HG03439 (cell line): ENCODE results near the gene NAA80.
"Not testable (repeated sequence)": the region's sequence is repeated elsewhere in the genome, so short reads cannot be mapped to it uniquely, and the experiment has no call there.

ENCODE experiments used
- ATAC-seq: cut with Tn5 transposase; IDR thresholded peaks from one replicate; pipeline ENCODE4 v1.9.1; 2021; ENCODE audit warnings: mild to moderate bottlenecking, moderate library complexity; ENCODE audit not compliant: unreplicated experiment

NAA80 gene

DNA sequence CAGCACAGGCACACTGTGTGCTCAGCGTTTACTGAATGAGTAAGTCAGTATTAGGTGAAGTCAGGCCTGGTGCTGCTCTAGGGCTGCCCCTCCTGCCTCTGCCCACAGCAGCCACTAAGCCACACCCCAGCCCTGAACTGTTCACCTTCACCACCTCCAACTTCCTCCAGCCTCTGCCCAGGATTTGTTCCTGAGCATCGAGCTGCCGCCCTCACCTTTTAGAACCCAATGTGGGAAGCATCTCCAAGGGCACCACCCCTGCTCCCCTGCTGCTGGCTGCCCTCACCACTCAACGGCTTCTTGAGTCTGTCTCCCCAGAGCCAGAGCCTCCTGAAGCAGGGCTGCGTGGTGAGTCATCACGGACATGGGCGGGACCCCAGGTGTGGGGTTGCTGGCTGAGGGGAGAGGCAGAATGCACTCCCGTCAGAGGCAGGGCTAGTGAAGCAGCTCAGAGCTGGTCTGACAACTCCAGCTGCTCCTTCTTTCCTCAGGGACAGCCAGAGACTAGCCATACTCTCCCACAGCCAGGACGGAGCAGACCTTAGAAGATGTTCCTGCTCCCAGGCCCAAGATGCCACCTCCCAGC is 17.5 kb upstream of the NAA80 start:
- no peak for ATAC-seq

DNA sequence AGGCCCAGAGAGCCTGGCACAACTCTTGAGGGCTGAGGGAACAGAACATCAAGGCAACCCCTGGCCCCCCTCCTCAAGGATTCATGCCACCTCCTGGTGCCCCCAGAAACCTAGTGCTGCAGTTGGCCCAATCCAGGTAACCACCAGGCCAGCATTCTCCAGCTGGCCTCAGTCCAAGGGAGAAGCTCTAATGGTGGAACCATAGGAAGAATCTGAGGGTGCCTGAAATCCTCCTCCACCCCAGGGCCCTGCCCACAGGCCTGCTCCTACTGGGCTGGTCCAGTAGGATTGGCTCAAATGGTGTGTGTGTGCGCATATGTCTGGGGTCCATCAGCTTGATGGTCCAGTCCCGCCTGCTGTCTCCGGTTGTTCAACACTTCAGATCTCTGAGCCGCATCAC is 15.6 kb upstream of the NAA80 start:
- ATAC-seq: no peak

DNA sequence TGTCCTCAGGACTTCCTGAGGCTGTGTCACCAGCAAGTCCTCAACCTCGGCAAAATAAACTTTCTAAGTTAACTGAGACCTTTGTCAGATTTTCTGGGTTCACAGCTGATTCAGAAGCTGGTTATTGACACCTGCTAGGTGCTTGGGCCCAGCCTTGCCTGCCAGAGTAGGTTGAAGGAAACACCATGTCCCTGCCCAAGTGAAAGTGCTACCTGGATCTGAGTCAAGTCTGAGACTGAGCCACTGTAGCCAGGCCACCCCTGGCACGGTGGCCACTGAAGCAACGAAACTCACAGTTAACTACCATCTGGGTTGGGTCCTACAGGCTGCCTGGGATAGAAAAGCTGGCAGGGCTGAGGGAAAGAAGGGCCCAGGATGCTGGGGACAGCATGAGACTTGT is 15.1 kb upstream of the NAA80 start:
- ATAC-seq: no peak

DNA sequence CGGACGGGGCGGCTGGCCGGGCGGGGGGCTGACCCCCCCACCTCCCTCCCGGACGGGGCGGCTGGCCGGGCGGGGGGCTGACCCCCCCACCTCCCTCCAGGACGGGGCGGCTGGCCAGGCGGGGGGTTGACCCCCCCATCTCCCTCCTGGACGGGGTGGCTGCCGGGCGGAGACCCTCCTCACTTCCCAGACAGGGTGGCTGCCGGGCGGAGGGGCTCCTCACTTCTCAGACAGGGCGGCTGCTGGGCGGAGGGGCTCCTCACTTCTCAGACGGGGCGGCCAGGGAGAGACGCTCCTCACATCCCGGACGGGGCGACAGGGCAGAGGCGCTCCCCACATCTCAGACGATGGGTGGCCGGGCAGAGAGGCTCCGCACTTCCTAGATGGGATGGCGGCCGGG is 12.8 kb upstream of the NAA80 start:
- not testable (repeated sequence) for ATAC-seq

DNA sequence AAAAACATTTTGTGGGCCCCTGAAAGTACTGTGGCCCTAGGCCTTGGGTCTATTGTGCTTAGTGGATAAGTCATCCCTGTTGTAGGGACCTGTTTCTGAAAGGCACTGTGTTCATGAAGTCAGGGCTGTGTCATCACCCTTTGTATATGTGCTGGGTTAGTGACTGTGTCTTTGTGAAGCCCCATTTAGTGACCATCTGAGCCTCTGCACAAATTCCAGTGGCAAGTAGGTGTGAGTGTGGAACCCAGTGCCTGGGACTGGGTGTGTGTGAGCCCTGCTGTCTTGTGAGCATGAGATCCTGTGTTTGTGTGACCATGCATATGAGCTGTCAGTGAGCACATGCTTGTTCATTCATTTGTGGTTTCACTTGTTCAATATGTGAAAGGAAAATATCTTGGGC is 5.4 kb upstream of the NAA80 start:
- no peak for ATAC-seq

DNA sequence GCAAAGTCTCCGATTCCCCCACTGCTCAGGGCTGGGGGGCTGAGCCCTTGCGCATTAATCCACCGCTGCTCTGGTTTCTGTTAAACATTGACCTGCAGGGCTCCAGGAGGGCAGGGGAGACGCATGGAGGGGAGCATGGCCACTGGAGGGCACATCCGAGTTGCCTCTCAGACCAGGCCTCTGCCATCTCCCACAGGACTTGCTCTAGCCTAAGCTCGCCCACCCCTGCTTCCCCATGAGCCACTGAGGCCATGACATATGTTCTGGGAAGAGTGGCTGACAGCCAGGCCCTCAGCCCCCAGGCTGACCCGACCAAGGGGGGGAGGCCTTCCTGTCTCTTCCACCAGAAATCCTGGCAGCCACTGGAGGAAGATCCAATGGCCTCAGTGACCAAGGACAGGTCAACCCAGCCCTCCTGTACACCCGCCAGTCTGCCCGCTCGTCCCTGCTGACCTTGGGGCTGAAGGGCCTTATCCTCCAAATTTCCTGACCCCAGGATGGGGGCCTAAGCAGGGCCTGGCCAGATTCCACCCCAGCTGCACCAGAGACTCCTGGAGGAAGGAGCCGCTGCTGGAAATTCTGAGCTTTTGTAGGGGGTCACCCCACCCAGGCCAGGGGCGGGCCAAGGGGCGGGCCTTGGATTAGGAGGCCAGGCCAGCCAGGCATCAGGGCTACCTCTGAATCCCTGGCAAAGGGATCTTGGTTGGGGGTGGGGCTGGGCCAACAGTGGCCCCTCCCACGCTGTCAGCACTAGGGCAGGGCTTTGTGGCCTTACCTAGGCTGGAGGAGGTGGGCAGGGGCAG is 4.0 kb upstream of the NAA80 start, which contains the start of gene HYAL1:
Gene HYAL1 (minus strand): TSS at position 562 of the 803 bp plus-strand sequence. CDS start 618 bp downstream, outside the sequence.
- ATAC-seq: no peak

DNA sequence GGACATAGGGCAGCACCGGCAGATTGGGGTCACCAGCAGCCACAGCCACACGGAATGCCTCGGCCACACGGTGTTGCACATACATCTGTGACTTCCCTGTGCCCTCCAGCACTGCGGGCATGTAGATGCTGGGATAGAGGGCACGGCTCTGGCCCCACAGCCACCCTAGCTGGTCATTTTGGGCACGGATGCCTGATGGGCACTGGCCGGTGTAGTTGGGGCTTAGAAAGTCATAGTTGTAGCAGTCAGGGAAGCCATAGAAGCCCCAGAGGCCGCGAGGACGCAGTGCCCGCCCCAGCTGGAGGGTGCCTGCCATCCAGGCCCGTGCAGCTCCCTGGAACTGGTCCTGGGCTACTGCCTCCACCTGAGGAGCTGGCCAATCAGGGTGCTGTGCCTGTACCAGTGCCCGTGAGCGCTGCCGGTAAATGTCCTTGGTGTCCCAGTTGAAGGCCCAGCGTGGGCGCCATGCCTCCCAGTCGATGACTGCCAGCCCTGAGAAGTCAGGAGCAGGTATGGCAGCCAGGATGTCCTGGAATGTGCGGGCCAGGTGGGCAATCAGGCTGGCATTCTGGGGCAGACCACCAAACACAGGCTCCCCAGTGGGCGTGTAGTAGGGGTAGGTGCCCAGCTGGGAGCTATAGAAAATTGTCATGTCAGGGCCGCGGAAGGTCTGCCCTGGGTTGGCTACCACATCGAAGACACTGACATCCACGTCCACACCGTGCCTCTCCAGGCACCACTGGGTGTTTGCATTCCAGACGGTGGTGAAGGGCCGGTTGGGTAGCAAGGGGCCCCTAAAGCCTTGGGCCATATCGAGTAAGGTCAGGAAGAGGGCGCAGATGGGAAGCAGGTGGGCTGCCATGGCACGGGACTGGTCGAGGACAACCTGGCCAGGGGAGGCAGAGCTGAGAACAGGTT is 3.1 kb upstream of the NAA80 start:
- no peak for ATAC-seq

DNA sequence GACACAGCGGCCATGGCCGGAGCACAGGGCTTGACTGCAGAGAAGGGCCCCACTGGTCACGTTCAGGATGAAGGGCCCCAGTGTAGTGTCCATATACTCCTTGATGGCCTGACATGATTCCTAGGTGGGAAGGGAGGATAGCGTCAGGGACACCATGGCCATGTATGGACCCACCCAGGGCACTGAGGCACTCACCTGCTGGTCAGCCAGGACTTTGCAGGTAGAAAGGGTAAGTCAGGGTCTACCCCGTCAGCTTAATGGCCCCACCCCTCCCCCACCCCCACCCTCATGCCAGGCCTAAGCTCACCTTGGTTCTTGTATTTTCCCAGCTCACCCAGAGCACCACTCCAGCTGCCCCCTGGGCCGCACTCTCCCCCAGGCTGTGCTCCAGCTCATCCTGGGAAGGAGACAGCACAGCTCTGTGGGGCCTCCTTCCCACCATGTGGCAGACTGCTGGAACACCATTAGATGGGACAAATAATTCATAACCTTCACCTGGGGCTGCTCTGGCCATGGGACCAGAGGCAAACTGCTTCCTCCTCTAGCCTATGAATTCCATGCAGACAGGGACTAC is 1.6 kb upstream of the NAA80 start:
- no peak for ATAC-seq

DNA sequence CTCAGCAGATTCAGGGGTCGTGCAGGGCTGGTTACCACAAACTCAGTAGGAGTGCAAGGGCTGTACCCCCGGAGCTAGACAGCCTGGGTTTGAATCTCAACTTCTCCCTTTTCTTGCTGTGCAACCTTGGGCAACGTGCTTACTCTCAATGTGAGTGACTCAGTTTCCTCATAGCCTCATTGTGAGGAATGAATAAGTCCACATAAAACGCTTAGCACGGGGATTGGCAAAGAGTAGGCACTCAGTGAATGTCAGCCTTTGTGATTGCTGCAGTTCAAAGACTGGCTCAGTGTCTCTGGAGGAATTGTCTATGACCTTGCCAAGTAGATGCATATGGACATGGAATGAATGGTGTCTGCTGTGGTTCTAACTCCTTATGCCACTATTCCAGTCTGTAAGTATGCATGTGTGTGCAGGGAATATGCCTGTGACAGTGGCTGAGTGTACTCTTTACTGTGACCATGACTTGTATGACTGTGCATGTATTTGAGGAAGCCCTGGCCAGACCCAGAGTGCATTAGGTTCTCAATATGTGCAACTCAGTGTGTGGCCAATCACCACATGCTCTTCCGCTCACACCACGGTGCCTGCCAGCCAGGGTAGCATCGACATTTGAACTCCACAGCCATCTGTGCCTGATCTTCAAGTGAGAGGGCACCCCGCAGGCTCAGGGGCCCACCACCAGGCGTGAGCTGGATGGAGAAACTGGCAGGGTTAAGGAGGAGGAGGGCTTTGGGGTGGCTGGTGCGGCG is 900 bp upstream of the NAA80 start:
- no peak for ATAC-seq

DNA sequence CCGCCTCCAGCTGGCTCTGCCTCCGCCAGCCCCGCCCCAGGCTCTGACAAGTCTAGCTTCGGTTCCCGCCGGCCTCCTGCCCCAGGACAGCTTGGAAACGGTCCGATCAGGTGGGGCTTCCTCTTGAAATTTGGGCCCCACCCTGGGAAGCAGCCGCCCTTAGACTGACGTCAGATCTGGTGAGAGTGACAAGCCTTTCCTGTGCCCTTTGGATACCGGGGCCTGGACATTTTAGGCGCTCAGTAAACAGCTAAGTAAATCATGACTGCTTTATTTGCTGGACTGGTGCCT is 378 bp upstream of the NAA80 start:
- no peak for ATAC-seq

DNA sequence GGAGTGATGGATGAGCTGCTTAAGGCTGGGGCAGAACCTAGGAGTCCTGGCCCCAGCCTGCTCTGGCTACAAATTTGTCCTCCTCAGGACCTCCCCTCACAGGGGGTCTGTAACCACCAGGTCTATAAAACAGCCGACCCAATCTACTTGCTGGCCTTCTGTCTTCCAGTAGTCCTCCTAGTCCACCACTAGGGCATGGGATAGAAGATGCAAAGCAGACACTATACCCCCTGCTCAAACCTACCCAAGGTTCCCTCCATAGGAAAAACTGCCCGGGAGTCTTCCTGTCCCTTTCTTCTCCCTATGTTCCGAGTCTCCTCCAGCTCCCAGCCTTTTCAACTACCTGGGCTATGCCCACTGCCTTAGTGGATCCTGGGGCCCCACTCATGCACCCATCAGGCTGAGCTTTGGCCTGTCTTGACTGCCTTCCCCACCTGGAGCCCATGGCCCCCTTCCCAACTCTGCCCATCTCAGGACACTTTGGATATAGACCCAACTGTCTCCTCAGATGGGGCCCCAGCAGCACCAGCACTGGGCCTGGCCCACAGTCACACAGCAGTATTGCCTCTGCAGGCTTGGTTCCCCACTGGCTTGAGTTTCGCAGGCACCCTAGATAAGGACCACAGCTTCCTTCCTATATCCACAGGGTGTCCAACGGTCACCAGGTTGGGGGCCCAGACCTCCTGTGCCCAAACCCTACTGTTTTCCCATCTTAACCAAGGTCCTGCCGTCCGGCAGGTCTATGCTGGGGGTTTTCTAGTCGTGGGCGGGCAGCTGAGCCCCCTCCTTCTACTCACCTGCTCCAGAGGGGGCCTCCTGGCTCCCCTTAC is 1.1 kb downstream of the NAA80 start:
- no peak for ATAC-seq

DNA sequence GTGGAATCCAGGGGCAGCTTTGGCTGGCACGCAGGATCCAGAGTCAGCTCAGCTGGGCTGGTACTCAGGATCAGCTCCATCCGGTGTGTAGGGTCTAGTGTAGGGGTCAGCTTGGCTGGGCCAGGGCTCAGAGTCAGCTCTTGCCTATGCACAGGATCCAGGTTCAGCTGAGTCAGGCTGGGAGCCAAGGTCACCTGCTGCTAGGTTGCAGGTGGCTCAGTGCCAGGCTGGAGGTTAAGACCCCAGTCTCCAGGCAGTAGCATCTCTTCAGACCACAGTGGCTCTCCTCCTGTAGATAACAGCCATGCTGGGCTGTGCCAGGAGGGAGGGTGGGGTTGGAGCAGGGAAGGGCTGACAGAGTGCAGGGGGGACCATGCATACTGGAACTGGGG is 1.8 kb downstream of the NAA80 start:
- no peak for ATAC-seq

DNA sequence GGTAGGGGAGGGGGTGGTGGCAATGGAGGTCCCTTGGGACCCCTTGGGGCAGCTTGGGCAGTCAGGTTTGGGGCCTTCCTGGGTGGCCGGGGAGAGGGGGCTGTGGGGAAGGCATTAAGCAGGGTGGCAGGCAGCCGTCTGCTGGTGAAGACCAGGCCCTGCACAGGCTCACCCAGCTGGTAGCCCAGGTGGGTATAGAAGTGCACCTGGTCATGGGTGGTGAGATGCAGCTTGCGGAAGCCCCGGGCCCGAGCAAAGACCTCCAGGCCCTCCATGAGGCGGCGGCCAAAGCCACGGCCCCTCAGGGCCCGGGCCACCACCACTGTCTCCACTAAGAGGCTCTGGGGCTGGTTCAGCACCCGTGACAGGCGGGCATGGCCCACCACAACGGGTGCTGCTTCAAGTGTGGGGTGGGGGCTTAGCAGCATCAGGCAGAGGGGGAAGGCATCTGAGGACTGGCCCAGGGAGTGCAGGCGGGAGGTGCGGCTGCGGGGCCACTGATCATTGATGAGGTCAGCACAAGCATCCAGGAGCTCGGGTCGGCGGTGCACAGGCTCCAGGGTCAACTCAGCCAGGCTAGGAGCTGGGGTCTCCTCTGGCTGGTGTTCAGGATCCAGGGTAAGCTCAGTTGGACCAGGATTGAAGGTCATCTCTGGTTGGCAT is 2.4 kb downstream of the NAA80 start:
- ATAC-seq: no peak

DNA sequence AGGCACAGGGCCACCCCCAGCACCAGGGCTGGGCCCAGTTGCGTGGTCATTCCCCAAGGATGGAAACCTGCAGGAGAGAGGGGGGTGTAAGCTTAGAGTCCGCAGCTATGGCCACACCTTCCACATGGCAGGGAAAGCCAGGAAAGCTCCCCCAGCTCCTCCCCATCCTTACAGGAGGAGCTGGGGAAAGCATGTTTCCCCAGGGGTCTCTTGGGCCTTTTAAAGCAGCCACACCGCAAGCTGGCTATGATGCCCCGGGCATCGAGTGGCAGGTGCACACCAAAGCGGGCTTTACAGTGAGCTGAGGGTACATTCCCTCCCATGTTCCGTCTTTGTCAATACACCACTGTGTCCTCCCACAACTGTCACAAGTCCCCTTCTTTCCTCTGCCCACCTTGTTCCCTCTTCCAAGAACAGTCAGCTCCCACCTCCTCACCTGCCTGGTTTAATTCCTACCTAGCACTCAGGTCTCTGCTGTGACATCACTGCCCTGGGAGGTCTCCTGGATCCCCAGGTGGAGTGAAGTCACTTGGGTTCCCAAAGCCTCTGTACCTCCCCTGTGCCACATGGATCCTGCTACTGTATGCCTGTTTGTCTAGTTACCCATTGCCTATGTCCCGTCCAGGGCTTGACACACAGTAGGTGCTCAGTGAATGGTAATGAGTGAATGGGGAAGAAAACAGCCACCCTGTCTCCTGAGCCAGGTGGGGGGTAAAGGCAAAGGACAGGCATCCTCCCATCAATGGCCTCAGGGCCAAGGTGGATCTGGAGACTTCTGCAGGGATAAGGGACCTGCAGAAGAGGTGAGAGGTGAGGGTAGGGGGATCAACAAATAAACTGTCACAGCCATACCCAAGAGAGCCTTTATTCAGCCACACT is 3.4 kb downstream of the NAA80 start:
- ATAC-seq: no peak

DNA sequence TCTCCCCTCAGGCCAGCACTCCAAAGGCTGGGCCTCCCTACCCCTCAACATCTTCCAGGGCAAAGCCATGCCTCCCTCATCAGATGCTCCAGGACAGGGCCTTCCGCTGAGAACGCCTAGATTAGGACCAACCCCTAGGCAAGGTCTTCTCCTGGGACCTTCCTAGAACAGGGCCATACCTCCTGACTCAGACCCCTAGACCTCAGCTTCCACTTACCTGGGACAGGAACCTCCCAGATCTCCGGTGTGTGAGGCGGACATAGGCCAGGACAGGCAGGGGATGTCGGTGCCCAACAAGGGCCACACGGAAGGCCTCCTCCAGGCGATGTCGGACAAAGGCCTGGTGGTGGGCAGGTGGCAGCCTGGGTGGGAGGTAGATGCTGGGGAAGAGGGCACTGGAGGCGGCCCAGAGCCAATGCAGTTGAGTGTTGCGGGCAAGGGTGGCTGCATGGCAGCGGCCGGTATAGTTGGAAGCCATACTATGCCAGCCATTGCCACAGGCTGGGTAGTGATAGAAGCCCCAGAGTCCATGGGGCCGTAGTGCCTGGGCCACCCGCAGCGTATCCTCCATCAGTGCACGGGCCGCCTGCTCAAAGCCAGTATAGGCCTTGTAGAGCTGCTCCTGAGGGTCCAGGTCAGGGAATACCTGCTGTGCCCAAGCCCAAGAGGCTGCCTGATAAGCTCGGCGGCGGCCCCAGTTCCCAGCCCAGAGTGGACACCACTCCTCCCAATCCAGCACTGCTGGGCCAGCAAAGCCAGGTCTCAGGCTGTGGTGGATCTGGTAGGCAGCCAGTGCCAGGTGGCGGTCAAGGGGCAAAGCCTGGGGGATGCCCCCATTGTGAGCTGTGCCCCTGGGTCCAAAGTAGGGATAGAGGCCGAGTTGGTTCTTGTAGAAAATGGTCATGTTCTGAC is 4.5 kb downstream of the NAA80 start:
- ATAC-seq: no peak

DNA sequence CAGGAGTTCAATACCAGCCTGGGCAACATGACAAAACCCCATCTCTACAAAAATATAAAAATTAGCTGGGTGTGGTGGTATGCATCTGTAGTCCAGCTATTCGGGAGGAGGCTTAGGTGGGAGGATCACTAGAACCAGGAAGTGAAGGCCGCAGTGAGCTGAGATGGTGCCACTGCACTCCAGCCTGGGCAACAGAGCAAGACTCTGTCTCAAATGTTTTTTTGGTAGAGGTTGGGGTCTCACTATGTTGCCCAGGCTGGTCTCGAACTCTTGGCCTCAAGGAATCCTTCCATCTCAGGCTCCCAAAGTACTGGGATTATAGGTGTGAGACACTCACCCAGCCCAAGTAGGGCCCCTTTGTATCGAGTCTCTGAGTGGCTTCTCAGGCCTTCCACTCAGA is 5.1 kb downstream of the NAA80 start:
- no peak for ATAC-seq

DNA sequence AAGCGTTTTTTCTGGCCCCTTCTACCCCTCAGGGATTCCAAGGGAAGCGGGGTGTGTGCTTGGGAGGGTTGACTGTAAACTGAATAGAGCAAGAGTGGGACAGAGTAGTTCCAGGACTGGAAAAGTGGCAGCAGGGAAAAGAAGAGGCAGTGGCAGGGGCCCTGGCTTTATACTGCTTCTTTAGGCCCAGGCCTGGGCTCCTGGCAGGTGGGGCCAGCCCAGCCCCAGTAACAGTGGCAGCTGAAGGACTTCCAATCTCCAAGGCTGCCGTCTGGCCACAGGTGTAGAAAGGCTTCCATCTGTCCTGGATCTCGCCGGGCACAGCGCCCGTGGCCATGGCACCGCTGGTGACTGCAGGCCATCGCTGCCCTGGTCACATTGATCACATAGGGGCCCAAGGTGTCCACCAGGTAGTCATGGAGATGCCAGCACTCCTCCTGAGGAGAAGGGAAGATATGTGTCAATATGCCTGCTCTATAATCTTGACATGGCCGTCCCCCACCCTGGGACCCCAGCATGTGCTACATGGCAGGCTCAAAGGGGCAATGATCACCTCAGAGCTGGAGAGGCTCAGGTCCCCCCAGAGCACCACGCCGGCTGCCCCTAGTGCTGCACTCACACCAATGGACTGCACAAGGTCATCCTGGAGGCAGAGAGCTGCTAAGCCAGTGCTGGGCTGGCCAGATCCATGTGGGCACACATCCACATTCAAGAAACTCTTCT is 6.0 kb downstream of the NAA80 start:
- ATAC-seq: no peak
